Stimulated activated CD4-positive, alpha-beta T cell treated with anti-CD3 and anti-CD28 coated beads, Interleukin-4, amount 100 ng/mL, for 24 hours (primary cell): ENCODE results near the gene FBXO44.
A peak's percentile ranks its signal among the peaks of the same experiment; 100 is the strongest.
"Not testable (repeated sequence)": the region's sequence is repeated elsewhere in the genome, so short reads cannot be mapped to it uniquely, and the experiment has no call there.

Experiments
- DNase-seq: peaks from one replicate; pipeline ENCODE4 v3.0.0-alpha.2; 2020

FBXO44 gene, protein sequence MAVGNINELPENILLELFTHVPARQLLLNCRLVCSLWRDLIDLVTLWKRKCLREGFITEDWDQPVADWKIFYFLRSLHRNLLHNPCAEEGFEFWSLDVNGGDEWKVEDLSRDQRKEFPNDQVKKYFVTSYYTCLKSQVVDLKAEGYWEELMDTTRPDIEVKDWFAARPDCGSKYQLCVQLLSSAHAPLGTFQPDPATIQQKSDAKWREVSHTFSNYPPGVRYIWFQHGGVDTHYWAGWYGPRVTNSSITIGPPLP

DNA sequence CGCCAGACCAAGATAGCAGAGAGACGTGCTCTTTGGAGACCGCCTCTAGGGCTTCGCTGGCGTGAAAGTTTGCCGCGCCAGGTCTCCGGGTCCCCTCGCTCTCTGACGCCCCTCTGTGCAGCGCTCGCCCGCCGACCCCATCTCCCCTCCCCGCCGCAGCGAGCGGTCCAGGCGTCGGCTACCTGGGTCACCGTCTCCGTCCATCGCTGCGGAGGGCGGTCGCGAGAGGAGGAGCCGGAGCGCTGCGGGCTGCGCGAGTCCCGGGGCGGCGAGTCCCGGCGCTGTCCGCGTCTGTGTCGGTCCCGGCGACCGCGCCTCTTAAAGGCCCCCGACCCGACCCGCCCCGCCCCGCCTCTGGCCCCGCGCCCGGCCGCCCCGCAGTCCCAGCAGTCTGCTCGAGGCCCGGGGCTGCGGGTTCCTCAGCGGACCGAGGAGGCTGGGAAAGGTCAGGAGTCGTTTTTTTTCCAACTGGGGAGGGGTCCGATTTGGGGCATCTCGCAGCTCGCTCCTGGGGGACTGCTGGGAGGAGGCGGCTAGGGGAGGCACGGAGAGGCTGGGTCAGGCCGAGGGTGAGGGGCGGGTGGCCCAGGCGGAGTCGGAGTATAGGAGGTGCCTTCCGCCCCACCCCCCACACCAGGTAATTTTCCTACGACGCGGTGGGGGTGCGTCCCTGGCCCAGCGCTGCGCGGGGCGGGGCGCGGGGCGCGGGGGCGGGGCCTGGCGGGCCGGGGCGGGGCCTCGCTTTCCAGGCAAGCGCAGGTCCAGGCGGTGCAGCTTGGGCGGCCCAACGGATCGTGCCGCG is at the start of gene FBXO44, which contains the start of gene FBXO2:
Gene FBXO44 (plus strand): TSS at position 741 of the 802 bp plus-strand sequence. CDS start 959 bp downstream, outside the sequence.
Gene FBXO2 (minus strand): TSS at position 293 of the 802 bp plus-strand sequence. CDS start 89 bp downstream, at position 204.
- peak; percentile 65 for DNase-seq

DNA sequence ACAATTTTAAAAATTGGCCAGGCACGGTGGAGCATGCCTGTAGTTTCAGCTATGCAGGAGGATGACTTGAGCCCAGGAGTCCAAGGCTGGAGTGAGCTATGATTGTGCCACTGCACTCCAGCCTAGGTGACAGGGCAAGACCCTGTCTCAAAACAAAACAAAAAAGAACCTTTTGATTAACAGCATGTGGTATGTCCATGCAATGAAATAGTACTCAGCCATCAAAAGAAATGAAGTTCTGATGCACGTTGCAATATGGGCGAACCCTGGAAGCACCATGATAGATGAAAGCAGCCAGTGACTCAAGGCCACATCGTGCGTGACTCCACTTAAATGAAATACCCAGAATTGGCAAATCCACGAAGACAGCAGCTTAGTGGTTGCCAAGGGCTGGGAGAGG is 47.9 kb upstream of the FBXO44 start:
- DNase-seq: no peak

DNA sequence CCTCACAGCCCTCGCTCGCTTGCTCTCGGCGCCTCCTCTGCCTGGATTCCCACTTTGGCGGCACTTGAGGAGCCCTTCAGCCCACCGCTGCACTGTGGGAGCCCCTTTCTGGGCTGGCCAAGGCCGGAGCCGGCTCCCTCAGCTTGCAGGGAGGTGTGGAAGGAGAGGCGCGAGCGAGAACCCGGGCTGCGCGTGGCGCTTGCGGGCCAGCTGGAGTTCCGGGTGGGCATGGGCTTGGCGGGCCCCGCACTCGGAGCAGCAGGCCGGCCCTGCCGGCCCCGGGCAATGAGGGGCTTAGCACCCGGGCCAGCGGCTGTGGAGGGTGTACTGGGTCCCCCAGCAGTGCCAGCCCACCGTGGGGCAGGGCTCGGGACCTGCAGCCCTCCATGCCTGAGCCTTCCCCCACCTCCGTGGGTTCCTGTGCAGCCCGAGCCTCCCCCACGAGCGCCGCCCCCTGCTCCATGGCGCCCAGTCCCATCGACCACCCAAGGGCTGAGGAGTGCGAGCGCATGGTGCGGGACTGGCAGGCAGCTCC is 46.0 kb upstream of the FBXO44 start:
- not testable (repeated sequence) for DNase-seq

- DNase-seq: not testable (repeated sequence)
These were observed 45.3 kb upstream of the FBXO44 start for GRCh38 chr1:11609378-11609777.

- DNase-seq: no peak
These were observed 44.0 kb upstream of the FBXO44 start for GRCh38 chr1:11610629-11611180.

DNA sequence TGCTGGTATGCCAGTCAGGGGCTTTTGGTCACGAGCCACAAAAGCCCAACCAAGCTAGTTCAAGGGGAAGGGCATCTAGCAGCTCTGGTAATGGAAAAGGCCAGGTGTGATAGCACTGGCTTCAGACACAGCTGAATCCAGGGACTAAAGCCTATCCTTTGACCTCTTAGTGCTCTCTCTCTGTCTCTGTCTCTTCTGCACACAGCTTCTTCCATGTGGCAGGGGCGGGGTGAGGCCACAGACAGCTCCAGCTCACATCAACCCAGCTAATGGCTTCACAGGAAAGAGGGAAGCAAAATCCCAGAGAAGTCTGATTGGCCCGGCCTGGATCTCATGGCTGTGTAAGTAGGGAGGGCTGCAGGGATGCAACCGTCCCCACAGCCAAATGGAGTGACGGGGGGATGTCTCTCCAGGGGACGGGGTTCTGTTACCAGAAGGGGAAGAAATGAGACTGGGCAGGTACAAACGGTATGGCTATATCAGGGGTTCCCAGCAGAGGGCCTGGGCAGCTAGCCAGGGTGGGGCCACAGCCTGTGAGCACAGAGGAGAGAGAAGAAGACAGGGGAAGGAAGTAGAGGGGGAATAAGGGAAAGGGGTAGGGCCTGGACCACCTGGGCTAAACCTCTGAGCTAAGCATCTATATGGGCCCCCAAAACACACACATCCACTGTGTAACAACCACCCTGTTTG is 42.9 kb upstream of the FBXO44 start:
- no peak for DNase-seq

DNA sequence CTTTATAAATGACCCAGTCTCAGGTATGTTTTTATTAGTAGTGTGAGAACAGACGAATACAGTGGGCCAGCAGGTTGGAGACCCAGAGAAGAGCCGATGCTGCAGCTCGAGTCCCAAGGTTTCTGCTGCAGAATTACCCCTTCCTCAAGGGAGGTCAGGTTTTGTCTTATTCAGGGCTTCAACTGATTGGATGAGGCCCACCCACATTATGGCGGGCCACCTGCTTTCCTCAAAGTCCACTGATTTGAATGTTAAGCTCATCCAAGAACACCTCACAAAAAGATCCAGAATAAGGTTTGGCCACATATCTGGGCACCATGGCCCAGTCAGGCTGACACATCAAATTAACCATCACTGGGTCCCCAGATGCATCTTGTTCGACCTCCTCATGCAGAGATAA is 41.3 kb upstream of the FBXO44 start:
- no peak for DNase-seq

DNA sequence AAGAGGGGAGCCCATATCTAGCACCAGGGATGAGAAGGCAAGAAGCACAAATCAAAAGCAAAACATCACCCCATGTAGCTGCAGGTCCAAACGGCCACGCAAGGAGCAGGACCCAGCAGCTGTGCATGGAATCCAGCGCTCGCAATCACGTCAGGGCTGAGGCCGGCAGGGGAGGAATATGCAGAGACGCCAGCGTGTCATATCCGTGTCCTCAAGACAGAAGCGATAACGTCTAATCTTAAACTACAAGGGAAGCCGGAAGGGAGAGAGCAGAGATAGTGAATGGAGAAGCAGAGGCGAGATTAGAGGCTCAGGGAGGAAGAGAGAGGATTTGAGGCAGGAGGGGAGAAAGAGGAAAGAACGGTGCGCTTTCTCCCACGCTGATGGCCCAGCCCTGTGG is 39.6 kb upstream of the FBXO44 start:
- no peak for DNase-seq

- DNase-seq: no peak
These were observed 37.9 kb upstream of the FBXO44 start for GRCh38 chr1:11616766-11617165.

- no peak for DNase-seq
These were observed 37.4 kb upstream of the FBXO44 start for GRCh38 chr1:11617314-11617713.

DNA sequence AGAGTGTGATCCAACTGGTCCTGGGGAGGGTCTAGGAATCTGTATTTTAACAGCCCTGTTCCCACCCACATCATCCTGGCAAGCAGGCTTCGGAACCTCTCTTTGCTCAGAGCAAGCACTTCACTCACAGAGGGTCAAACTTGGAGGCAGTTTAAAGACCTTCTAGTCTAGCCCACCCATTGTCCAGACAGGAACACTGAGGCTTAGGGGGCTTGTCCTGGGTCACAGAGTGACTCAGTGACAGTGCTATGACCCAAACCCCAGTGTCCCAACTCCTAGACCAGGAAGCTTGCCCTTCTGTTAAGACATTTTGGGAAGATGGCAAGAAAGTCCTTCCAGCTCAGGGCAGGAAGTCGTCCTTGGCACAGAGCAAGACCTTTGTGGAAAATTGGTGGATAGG is 36.9 kb upstream of the FBXO44 start:
- DNase-seq: no peak

- DNase-seq: no peak
These were observed 34.3 kb upstream of the FBXO44 start for GRCh38 chr1:11620405-11620804.

DNA sequence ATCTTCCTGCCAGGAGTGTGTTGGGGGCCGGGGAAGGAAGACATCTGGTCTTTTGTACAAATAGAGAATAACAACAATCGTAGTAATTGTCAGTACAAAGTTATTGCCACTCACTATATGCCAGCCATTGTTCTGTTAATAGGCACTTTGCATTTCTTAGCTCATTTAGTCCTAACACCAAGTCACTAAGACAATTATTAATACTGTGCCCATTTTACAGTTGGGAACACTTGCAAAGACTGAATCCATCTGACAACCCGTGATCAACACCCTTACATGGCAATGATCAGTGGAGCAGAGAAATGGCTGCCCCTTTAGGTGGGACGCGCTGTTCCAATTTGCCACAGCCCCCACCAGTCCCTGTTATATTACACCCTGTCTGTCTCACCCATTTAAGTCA is 33.8 kb upstream of the FBXO44 start:
- no peak for DNase-seq

GRCh38 chr1:11622398-11622797 is 32.3 kb upstream of the FBXO44 start:
- no peak for DNase-seq

GRCh38 chr1:11623702-11624101 is 31.0 kb upstream of the FBXO44 start:
- no peak for DNase-seq

GRCh38 chr1:11626551-11626950 is 28.1 kb upstream of the FBXO44 start:
- DNase-seq: no peak

DNA sequence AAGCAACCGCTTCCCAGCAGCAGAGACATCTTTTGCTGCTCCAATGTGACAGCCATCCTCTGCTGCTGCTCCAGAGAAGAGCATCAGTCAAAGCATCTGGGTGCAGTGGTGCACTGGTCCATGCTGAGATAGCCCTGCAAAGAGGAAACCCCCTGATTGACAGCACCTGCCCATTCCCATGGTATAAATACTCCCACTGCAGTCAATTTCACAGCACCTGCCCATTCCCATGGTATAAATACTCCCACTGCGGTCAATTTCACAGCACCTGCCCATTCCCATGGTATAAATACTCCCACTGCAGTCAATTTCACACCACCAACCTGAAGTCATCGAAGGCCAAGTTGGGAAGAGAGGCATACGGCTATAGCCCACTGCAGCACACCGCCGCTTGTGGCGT is 25.9 kb upstream of the FBXO44 start:
- DNase-seq: no peak

- no peak for DNase-seq
These were observed 25.3 kb upstream of the FBXO44 start for GRCh38 chr1:11629184-11630016.

- DNase-seq: no peak
These were observed 20.1 kb upstream of the FBXO44 start for GRCh38 chr1:11634365-11635192.

GRCh38 chr1:11638121-11638520 is 16.6 kb upstream of the FBXO44 start:
- DNase-seq: no peak

- no peak for DNase-seq
These were observed 15.3 kb upstream of the FBXO44 start for GRCh38 chr1:11639372-11639771.
